Neural cell (in vitro differentiated cells): ENCODE results near the gene MB21D2. TPM values are rescaled to one million over a fixed set of nuclear protein-coding genes. Genes with fewer than 3 reads are reported as not detected.

Experiments
- H2AFZ ChIP-seq: fragments of 200-600, 300-800 bp; sonication (generic), shearing (Covaris generic); 2 replicates; pipeline ENCODE4 v1.6.0; 2014; ENCODE audit warnings: low read depth, mild to moderate bottlenecking, antibody characterized with exemption, low read length, moderate library complexity
- H3F3A ChIP-seq: fragments of 200-600 bp; shearing (Covaris generic); 2 replicates; pipeline ENCODE4 v1.6.1; 2016; ENCODE audit warnings: mild to moderate bottlenecking, moderate library complexity, mixed read lengths, antibody characterized with exemption, low read length; ENCODE audit not compliant: insufficient read depth, poor library complexity, severe bottlenecking
- H3K27ac ChIP-seq: fragments of 200-600, 300-800 bp; sonication (generic), shearing (Covaris generic); 2 replicates; pipeline ENCODE4 v1.5.1; 2014; ENCODE audit warnings: mild to moderate bottlenecking, low read length, moderate library complexity
- H3K27me3 ChIP-seq: fragments of 300-800, 200-600 bp; sonication (generic), shearing (Covaris generic); 2 replicates; pipeline ENCODE4 v1.6.0; 2014; ENCODE audit warnings: mild to moderate bottlenecking, low read depth, low read length, moderate library complexity; ENCODE audit not compliant: insufficient read depth
- H3K36me3 ChIP-seq: fragments of 300-800, 200-600 bp; sonication (generic), shearing (Covaris generic); 2 replicates; pipeline ENCODE4 v1.5.1; 2014; ENCODE audit warnings: mild to moderate bottlenecking, antibody characterized with exemption, low read length, moderate library complexity; ENCODE audit not compliant: insufficient read depth
- H3K4me2 ChIP-seq: fragments of 300-800, 200-600 bp; sonication (generic), shearing (Covaris generic); 2 replicates; pipeline ENCODE4 v1.6.0; 2014; ENCODE audit warnings: mild to moderate bottlenecking, low read length
- H3K4me3 ChIP-seq: fragments of 300-800, 200-600 bp; sonication (generic), shearing (Covaris generic); 2 replicates; pipeline ENCODE4 v1.5.1; 2014; ENCODE audit warnings: mild to moderate bottlenecking, low read length, moderate library complexity
- H3K79me2 ChIP-seq: fragments of 200-600 bp; shearing (Covaris generic); replicated peaks from 2 replicates; pipeline ENCODE4 v1.6.0; 2014; ENCODE audit warnings: mild to moderate bottlenecking, low read length, moderate library complexity; ENCODE audit not compliant: insufficient read depth
- H3K9ac ChIP-seq: fragments of 300-800, 200-600 bp; sonication (generic), shearing (Covaris generic); 2 replicates; pipeline ENCODE4 v1.6.1; 2016; ENCODE audit warnings: mild to moderate bottlenecking, low read length, mixed read lengths
- H3K9me2 ChIP-seq: fragments of 200-600 bp; shearing (Covaris generic); 2 replicates; pipeline ENCODE4 v1.6.1; 2016; ENCODE audit warnings: mild to moderate bottlenecking, low read length, mixed read lengths; ENCODE audit not compliant: insufficient read depth
- H3K9me3 ChIP-seq: fragments of 200-600, 300-800 bp; sonication (generic), shearing (Covaris generic); 2 replicates; pipeline ENCODE4 v1.6.1; 2016; ENCODE audit warnings: mild to moderate bottlenecking, mixed run types, low read length, moderate library complexity, mixed read lengths
- H4K20me1 ChIP-seq: fragments of 200-600 bp; shearing (Covaris generic); 2 replicates; pipeline ENCODE4 v1.6.1; 2016; ENCODE audit warnings: mild to moderate bottlenecking, mixed run types; ENCODE audit not compliant: insufficient read depth
- EP300 ChIP-seq: fragments of 450-650 bp; conservative IDR thresholded peaks from 2 replicates; pipeline ENCODE4 v1.6.1; 2014; ENCODE audit warnings: antibody characterized with exemption, mild to moderate bottlenecking, moderate library complexity; ENCODE audit not compliant: poor library complexity, severe bottlenecking
- EZH2 ChIP-seq: fragments of 200-600, 300-800 bp; shearing (Covaris generic), sonication (generic); IDR thresholded peaks from 2 replicates; pipeline ENCODE4 v1.6.1; 2014; ENCODE audit warnings: antibody characterized with exemption, low read length, borderline replicate concordance, mild to moderate bottlenecking; ENCODE audit not compliant: insufficient read depth, poor library complexity, severe bottlenecking
- MXI1 ChIP-seq: fragments of 450-650 bp; conservative IDR thresholded peaks from 2 replicates; pipeline ENCODE4 v1.6.1; 2014; ENCODE audit warnings: antibody characterized with exemption, mild to moderate bottlenecking; ENCODE audit not compliant: poor library complexity, severe bottlenecking
- POLR2AphosphoS5 ChIP-seq: IDR thresholded peaks from 2 replicates; pipeline ENCODE4 v1.6.1; 2012
- RAD21 ChIP-seq: fragments of 450-650 bp; conservative IDR thresholded peaks from 2 replicates; pipeline ENCODE4 v1.6.1; 2014; ENCODE audit warnings: antibody characterized with exemption, mild to moderate bottlenecking, moderate library complexity
- SMC3 ChIP-seq: fragments of 450-650 bp; conservative IDR thresholded peaks from 2 replicates; pipeline ENCODE4 v1.6.1; 2014; ENCODE audit warnings: antibody characterized with exemption, mild to moderate bottlenecking, moderate library complexity; ENCODE audit not compliant: poor library complexity
- TAF1 ChIP-seq: IDR thresholded peaks from 2 replicates; pipeline ENCODE4 v1.6.1; 2012; ENCODE audit warnings: low read depth
- polyA plus RNA-seq: library from polyadenylated mRNA; depleted of rRNA; stranded (reverse); fragments of >200 nt; gene quantifications from 2 replicates; pipeline ENCODE4 v1.2.3, GENCODE V29; 2014
- TF ChIP-seq, protein P1 (sequence below): IDR thresholded peaks from 2 replicates; pipeline ENCODE4 v1.6.1; 2012; ENCODE audit warnings: borderline replicate concordance
- TF ChIP-seq, protein P2 (sequence below): fragments of 450-650 bp; IDR thresholded peaks from 2 replicates; pipeline ENCODE4 v1.5.1; 2014; ENCODE audit warnings: antibody characterized with exemption, mild to moderate bottlenecking, moderate library complexity; ENCODE audit not compliant: poor library complexity, severe bottlenecking

Gene MB21D2
- polyA plus RNA-seq, 1 donor from 2014 or later: 39.0 TPM

DNA sequence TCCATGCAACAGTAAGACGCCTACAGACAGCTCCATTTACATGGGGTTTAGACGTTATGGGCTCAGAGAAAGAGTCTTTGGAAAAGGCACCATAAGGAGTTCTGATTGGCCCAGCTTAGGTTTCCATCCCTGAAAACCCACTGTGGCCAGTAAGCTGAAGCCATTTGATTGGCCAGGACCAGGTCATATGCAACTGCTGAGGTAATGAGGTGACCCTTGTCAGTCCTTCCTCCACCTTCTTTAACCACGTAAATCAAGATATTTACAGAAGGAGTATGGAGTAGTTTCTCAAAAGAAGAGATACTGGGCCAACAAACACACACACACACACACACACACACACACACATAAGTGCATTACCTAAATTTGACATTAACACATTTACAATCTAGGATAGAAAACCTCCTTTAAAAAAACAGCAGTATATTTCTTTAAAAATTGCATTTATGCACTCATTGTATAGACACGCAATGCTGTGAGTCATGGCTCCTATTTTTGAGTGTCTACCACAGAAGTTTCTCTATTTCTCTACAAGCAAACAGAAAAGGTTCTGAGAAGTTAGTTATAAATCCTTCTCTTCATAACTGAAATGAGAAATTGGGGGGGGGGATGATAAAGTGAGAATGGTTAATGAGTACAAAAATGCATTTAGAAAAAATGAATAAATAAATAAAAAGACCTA is 16.3 kb upstream of the MB21D2 start:
- no peak overlapping the region for H2AFZ ChIP-seq

DNA sequence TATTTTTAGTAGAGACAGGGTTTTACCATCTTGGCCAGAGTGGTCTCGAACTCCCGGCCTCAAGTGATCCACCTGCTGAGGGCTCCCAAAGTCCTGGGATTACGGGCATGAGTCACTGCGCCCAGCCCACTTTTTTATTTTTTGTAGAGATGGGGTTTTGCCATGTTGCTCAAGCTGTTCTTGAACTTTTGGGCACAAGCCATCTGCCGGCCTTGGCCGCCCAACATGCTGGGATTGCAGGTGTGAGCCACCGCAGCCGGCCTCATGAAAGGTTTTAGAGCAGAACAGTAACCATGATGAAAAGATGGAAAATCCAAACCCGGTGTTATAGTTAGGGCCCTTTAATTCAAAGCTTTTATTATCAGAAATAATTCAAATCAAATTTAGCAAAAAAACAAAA is 15.6 kb upstream of the MB21D2 start:
- H4K20me1 ChIP-seq: no peaks in the 10 kb centered on the region
- no peak overlapping the region for H2AFZ ChIP-seq
- no peaks in the 10 kb centered on the region for H3K79me2 ChIP-seq
- no peak overlapping the region for H3K4me3 ChIP-seq
- TF ChIP-seq SMC3: no peak
- no peak for TF ChIP-seq MXI1
- TF ChIP-seq, protein P1, sequence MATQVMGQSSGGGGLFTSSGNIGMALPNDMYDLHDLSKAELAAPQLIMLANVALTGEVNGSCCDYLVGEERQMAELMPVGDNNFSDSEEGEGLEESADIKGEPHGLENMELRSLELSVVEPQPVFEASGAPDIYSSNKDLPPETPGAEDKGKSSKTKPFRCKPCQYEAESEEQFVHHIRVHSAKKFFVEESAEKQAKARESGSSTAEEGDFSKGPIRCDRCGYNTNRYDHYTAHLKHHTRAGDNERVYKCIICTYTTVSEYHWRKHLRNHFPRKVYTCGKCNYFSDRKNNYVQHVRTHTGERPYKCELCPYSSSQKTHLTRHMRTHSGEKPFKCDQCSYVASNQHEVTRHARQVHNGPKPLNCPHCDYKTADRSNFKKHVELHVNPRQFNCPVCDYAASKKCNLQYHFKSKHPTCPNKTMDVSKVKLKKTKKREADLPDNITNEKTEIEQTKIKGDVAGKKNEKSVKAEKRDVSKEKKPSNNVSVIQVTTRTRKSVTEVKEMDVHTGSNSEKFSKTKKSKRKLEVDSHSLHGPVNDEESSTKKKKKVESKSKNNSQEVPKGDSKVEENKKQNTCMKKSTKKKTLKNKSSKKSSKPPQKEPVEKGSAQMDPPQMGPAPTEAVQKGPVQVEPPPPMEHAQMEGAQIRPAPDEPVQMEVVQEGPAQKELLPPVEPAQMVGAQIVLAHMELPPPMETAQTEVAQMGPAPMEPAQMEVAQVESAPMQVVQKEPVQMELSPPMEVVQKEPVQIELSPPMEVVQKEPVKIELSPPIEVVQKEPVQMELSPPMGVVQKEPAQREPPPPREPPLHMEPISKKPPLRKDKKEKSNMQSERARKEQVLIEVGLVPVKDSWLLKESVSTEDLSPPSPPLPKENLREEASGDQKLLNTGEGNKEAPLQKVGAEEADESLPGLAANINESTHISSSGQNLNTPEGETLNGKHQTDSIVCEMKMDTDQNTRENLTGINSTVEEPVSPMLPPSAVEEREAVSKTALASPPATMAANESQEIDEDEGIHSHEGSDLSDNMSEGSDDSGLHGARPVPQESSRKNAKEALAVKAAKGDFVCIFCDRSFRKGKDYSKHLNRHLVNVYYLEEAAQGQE: no peak
- TF ChIP-seq RAD21: no peak
- TF ChIP-seq, protein P2, sequence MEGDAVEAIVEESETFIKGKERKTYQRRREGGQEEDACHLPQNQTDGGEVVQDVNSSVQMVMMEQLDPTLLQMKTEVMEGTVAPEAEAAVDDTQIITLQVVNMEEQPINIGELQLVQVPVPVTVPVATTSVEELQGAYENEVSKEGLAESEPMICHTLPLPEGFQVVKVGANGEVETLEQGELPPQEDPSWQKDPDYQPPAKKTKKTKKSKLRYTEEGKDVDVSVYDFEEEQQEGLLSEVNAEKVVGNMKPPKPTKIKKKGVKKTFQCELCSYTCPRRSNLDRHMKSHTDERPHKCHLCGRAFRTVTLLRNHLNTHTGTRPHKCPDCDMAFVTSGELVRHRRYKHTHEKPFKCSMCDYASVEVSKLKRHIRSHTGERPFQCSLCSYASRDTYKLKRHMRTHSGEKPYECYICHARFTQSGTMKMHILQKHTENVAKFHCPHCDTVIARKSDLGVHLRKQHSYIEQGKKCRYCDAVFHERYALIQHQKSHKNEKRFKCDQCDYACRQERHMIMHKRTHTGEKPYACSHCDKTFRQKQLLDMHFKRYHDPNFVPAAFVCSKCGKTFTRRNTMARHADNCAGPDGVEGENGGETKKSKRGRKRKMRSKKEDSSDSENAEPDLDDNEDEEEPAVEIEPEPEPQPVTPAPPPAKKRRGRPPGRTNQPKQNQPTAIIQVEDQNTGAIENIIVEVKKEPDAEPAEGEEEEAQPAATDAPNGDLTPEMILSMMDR: no peak
- no peak for TF ChIP-seq EP300
- TF ChIP-seq EZH2: no peak
- no peak for TF ChIP-seq TAF1
- TF ChIP-seq POLR2AphosphoS5: no peak
- H3K27me3 ChIP-seq: no peaks in the 10 kb centered on the region
- H3K9ac ChIP-seq: no peak overlapping the region
- no peaks in the 10 kb centered on the region for H3K36me3 ChIP-seq
- H3K4me2 ChIP-seq: no peak overlapping the region
- no peaks in the 10 kb centered on the region for H3K9me2 ChIP-seq
- H3K27ac ChIP-seq: no peak overlapping the region
- no peaks in the 10 kb centered on the region for H3F3A ChIP-seq
- H3K9me3 ChIP-seq: no peaks in the 10 kb centered on the region

More for the DNA sequence above, 16.3 kb upstream of the MB21D2 start:
- no peaks in the 10 kb centered on the region for H3K79me2 ChIP-seq
- H3K4me2 ChIP-seq: no peak overlapping the region
- no peak overlapping the region for H3K27ac ChIP-seq
- no peak overlapping the region for H3K9ac ChIP-seq
- no peaks in the 10 kb centered on the region for H4K20me1 ChIP-seq
- H3K9me2 ChIP-seq: no peaks in the 10 kb centered on the region
- TF ChIP-seq SMC3 (no peak), MXI1 (no peak), EZH2 (no peak), POLR2AphosphoS5 (no peak), RAD21 (no peak)
- TF ChIP-seq, protein P1: no peak
- no peaks in the 10 kb centered on the region for H3F3A ChIP-seq
- H3K36me3 ChIP-seq: no peaks in the 10 kb centered on the region
- H3K9me3 ChIP-seq: no peaks in the 10 kb centered on the region
- H3K27me3 ChIP-seq: no peaks in the 10 kb centered on the region
- H3K4me3 ChIP-seq: no peak overlapping the region
